C4-2B (cell line): Measurements from ENCODE around the gene RAPGEF1.
"Not testable (repeated sequence)": the region's sequence is repeated elsewhere in the genome, so short reads cannot be mapped to it uniquely, and the experiment has no call there.

ENCODE experiments used
- CTCF ChIP-seq: fragments of 450-650 bp; conservative IDR thresholded peaks from 2 replicates; pipeline ENCODE4 v1.5.1; 2017; ENCODE audit warnings: mild to moderate bottlenecking
- ZFX ChIP-seq: fragments of 450-650 bp; IDR thresholded peaks from 2 replicates; pipeline ENCODE4 v1.6.1; 2017

DNA sequence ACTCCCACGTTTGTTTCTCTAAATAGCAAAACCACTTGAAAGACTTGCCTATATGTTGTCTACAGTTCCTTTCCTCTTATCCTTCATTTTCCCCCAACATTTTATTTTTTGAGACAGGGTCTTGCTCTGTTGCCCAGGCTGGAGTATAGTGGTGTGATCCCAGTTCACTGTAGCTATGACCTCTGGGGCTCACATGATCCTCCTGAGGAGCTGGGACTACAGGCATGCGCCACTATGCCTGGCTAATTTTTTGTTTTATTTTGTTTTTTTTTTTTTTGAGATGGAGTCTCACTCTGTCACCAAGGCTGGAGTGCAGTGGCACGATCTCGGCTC lies 77.6 kb downstream of the RAPGEF1 start:
- TF ChIP-seq CTCF, ZFX: not testable (repeated sequence)
